Fibroblast of lung (primary cell): ENCODE data around the gene MXI1. TPM values are rescaled to one million over a fixed set of nuclear protein-coding genes. Genes with fewer than 3 reads are reported as not detected.
A peak's percentile ranks its signal among the peaks of the same experiment; 100 is the strongest.

ENCODE experiments used
- DNase-seq, 2 donors: peaks; one replicate each; pipeline versions ENCODE4 v3.0.0 to v3.0.0-alpha.2; 2010; ENCODE audit warnings: low read depth in 2 of 2
- H2AFZ ChIP-seq: 2 replicates; pipeline ENCODE4 v1.5.1; 2012; ENCODE audit warnings: low read length, control low read depth, inconsistent platforms
- H3K27ac ChIP-seq: 2 replicates; pipeline ENCODE4 v1.5.1; 2011; ENCODE audit warnings: low read length, control low read depth; ENCODE audit not compliant: insufficient read depth
- H3K27me3 ChIP-seq: 2 replicates; pipeline ENCODE4 v1.5.1; 2011; ENCODE audit warnings: mild to moderate bottlenecking, low read length; ENCODE audit not compliant: control insufficient read depth, insufficient read depth
- H3K36me3 ChIP-seq: 2 replicates; pipeline ENCODE4 v1.5.1; 2011; ENCODE audit warnings: low read length; ENCODE audit not compliant: control insufficient read depth, insufficient read depth
- H3K4me1 ChIP-seq: 2 replicates; pipeline ENCODE4 v1.5.1; 2011; ENCODE audit warnings: low read length; ENCODE audit not compliant: control insufficient read depth, insufficient read depth; ENCODE audit errors: extremely low read depth
- H3K4me2 ChIP-seq: 2 replicates; pipeline ENCODE4 v1.5.1; 2011; ENCODE audit warnings: low read length, control low read depth; ENCODE audit not compliant: insufficient read depth; ENCODE audit errors: extremely low read depth
- H3K4me3 ChIP-seq, 4 experiments: fragments of 200-600 bp in 1 of 4; sonication (generic) in 1 of 4; replicated peaks in 1 of 4; 2 replicates each; pipeline ENCODE4 v1.5.1; 2011 to 2016; ENCODE audit warnings: low read length in 4 of 4, low read depth in 3 of 4, mild to moderate bottlenecking in 3 of 4, control low read depth in 2 of 4, inconsistent platforms in 1 of 4, mixed read lengths in 1 of 4; ENCODE audit not compliant: insufficient read depth in 1 of 4; ENCODE audit errors: control extremely low read depth in 1 of 4
- H3K79me2 ChIP-seq: 2 replicates; pipeline ENCODE4 v1.5.1; 2012; ENCODE audit warnings: mild to moderate bottlenecking, low read length, inconsistent platforms; ENCODE audit not compliant: control insufficient read depth, insufficient read depth
- H3K9ac ChIP-seq: 2 replicates; pipeline ENCODE4 v1.5.1; 2011; ENCODE audit warnings: mild to moderate bottlenecking, low read length, control low read depth; ENCODE audit not compliant: insufficient read depth
- H3K9me3 ChIP-seq: 2 replicates; pipeline ENCODE4 v1.5.1; 2012; ENCODE audit warnings: low read depth, low read length; ENCODE audit not compliant: control insufficient read depth, insufficient read depth
- H4K20me1 ChIP-seq: 2 replicates; pipeline ENCODE4 v1.5.1; 2011; ENCODE audit warnings: low read length; ENCODE audit not compliant: control insufficient read depth, insufficient read depth; ENCODE audit errors: extremely low read depth
- CTCF ChIP-seq, 2 donors: IDR thresholded peaks in 1 of 2; conservative IDR thresholded peaks in 1 of 2; 1 replicate in 1 of 2; 2 replicates in 1 of 2; pipeline ENCODE4 v1.5.1; 2011 to 2012; ENCODE audit warnings: low read length in 2 of 2, control low read depth in 1 of 2, inconsistent platforms in 1 of 2, low read depth in 1 of 2, mild to moderate bottlenecking in 1 of 2
- EZH2 ChIP-seq: IDR thresholded peaks from 2 replicates; pipeline ENCODE4 v1.5.1; 2012; ENCODE audit warnings: low read length, control low read depth, mild to moderate bottlenecking; ENCODE audit errors: missing control alignments
- polyA plus RNA-seq, 2 donors: library from polyadenylated mRNA; depleted of rRNA in 1 of 2; stranded (reverse) in 1 of 2; unstranded in 1 of 2; fragments of >200 nt; gene quantifications; 2 replicates each; pipeline ENCODE4 v1.2.1, GENCODE V29; 2011 to 2012; ENCODE audit warnings: missing spikeins in 1 of 2
- total RNA-seq: library from RNA; depleted of rRNA; stranded (reverse); fragments of >200 nt; gene quantifications from 2 replicates; pipeline ENCODE4 v1.2.1, GENCODE V29; 2014

Gene MXI1
- total and polyA plus RNA-seq, 2 donors (not counting 1 experiment from before 2014, with no cell fraction given), result 18.7 to 40.1 TPM

GRCh38 chr10:110212119-110213006, 5.0 kb downstream of the MXI1 start:
- Histone ChIP-seq H3K4me3 (no peak overlapping the region), H2AFZ (no peak overlapping the region), H3K27me3 (peaks cover 4% of the 10 kb centered on the region), H3K4me2 (no peak overlapping the region), H3K9me3 (no peaks in the 10 kb centered on the region), H3K4me1 (peaks cover 2% of the 10 kb centered on the region), H3K79me2 (no peaks in the 10 kb centered on the region), H4K20me1 (no peaks in the 10 kb centered on the region), H3K9ac (no peak overlapping the region), H3K27ac (no peak overlapping the region), H3K36me3 (no peaks in the 10 kb centered on the region)
- no peak for DNase-seq
- TF ChIP-seq CTCF (conservative IDR thresholded peaks at IDR 0.05 in 1 of 2, IDR thresholded peaks at IDR 0.05 in 1 of 2; ENCODE audit: low read depth in 1 of 2, low read length in 2 of 2), result no peak

- Histone ChIP-seq H3K27me3 (peaks cover 4% of the 10 kb centered on the region), H3K9me3 (no peaks in the 10 kb centered on the region), H2AFZ (no peak overlapping the region), H3K4me2 (no peak overlapping the region), H3K79me2 (no peaks in the 10 kb centered on the region), H3K4me1 (peaks cover 2% of the 10 kb centered on the region), H4K20me1 (no peaks in the 10 kb centered on the region), H3K9ac (no peak overlapping the region), H3K27ac (no peak overlapping the region), H3K4me3 (no peak overlapping the region), H3K36me3 (no peaks in the 10 kb centered on the region)
- DNase-seq, result peak; percentile 50 to 58
- TF ChIP-seq CTCF (conservative IDR thresholded peaks at IDR 0.05 in 1 of 2, IDR thresholded peaks at IDR 0.05 in 1 of 2; ENCODE audit: low read depth in 1 of 2, low read length in 2 of 2) (no peak), EZH2 (no peak)
Measured at GRCh38 chr10:110214371-110214826, 7.0 kb downstream of the MXI1 start.

- no peak for TF ChIP-seq CTCF (conservative IDR thresholded peaks at IDR 0.05 in 1 of 2, IDR thresholded peaks at IDR 0.05 in 1 of 2; ENCODE audit: low read depth in 1 of 2, low read length in 2 of 2)
- no peak for TF ChIP-seq EZH2
- Histone ChIP-seq H3K27me3 (peaks cover 4% of the 10 kb centered on the region), H3K4me2 (no peak overlapping the region), H3K79me2 (no peaks in the 10 kb centered on the region), H3K27ac (no peak overlapping the region), H3K9ac (no peak overlapping the region), H4K20me1 (no peaks in the 10 kb centered on the region), H3K9me3 (no peaks in the 10 kb centered on the region), H2AFZ (no peak overlapping the region), H3K36me3 (no peaks in the 10 kb centered on the region), H3K4me1 (peaks cover 2% of the 10 kb centered on the region), H3K4me3 (no peak overlapping the region)
- no peak for DNase-seq
Measured at GRCh38 chr10:110215286-110216170, 8.1 kb downstream of the MXI1 start.
